Measurements from ENCODE around the gene MEX3D.
A peak's percentile ranks its signal among the peaks of the same experiment; 100 is the strongest.

Gene MEX3D

DNA sequence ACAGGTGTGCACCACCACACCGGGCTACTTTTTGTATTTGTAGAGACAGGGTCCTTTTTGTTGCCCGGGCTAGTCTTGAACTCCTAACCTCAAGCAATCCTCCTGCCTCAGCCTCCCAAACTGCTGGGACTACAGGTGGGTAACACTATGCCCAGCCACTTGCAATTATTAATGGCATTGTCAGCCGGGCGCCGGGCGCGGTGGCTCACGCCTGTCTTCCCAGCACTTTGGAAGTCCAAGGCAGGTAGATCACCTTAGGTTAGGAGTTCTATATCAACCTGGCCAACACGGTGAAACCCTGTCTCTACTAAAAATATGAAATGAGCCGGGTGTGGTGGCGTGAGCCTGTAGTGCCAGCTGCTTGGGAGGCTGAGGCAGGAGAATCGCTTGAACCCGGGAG lies 2.7 kb upstream of the MEX3D start:
- Histone ChIP-seq H3K9me3 (ENCODE audit: control insufficient read depth, insufficient read depth, low read depth, low read length) (no peaks in the 10 kb centered on the region), H3K27ac (ENCODE audit: extremely low read depth, low read depth, low read length) (no peak overlapping the region), H3K36me3 (ENCODE audit: control insufficient read depth in 2 of 2, insufficient read depth in 1 of 2, low read length in 2 of 2) (peaks cover 0 to under 1% of the 10 kb centered on the region in 2 experiments; a peak in 1 of 3 replicates), H3K4me1 (ENCODE audit: control insufficient read depth, insufficient read depth, low read length) (no peaks in the 10 kb centered on the region), H3K4me3 (ENCODE audit: low read depth, low read length) (no peak overlapping the region)
- POLR2A ChIA-PET: interaction anchor here (0.6 kb wide), 1 partner anchor 30 kb away, joined by 6 read pairs; no protein-coding TSS in a partner anchor
- no peak for TF ChIP-seq ZNF223 (tag by site-specific recombination; IDR thresholded peaks at IDR 0.05)
- TF ChIP-seq ZNF121 (tag by site-specific recombination; IDR thresholded peaks at IDR 0.05): 0 out of 2 replicates have a peak, but pooled peaks have one; percentile 17
- CTCF ChIA-PET: no interaction called here

DNA sequence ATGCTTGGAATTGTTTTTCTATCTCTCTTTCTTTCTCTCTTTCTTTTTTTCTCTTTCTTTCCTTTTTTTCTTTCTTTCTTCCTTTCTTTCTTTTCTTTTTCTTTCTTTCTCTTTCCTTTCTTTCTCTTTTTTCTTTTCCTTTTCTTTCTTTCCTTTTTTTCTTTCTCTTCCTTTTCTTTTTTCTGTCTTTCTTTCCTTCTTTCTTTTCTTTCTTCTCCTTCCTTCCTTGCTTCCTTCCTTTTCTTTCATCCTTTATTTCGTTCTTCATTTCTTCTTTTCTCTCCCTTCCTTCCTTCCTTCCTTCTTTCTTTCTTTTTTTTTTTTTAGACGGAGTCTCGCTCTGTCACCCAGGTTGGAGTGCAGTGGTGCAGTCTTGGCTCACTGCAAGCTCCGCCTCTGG lies 1.9 kb upstream of the MEX3D start:
- TF ChIP-seq, protein P1, sequence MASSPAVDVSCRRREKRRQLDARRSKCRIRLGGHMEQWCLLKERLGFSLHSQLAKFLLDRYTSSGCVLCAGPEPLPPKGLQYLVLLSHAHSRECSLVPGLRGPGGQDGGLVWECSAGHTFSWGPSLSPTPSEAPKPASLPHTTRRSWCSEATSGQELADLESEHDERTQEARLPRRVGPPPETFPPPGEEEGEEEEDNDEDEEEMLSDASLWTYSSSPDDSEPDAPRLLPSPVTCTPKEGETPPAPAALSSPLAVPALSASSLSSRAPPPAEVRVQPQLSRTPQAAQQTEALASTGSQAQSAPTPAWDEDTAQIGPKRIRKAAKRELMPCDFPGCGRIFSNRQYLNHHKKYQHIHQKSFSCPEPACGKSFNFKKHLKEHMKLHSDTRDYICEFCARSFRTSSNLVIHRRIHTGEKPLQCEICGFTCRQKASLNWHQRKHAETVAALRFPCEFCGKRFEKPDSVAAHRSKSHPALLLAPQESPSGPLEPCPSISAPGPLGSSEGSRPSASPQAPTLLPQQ (tag by site-specific recombination; IDR thresholded peaks at IDR 0.05): no peak
- TF ChIP-seq ZNF366 (tag by site-specific recombination; conservative IDR thresholded peaks at IDR 0.05) (peak; percentile 99), ZNF335 (tag by site-specific recombination; conservative IDR thresholded peaks at IDR 0.05) (peak; percentile 35; the same call in 1 of the 2 replicates), SCRT1 (tag by site-specific recombination; IDR thresholded peaks at IDR 0.05; ENCODE audit: borderline replicate concordance) (0 out of 2 replicates have a peak, but pooled peaks have one; percentile 39), PRDM1 (tag by site-specific recombination; IDR thresholded peaks at IDR 0.05) (peak; percentile 99), ZNF2 (tag by site-specific recombination; IDR thresholded peaks at IDR 0.05) (0 out of 2 replicates have a peak, but pooled peaks have one; percentile 69), MZF1 (tag by site-specific recombination; IDR thresholded peaks at IDR 0.05; ENCODE audit: borderline replicate concordance) (no peak)
- TF ChIP-seq, protein P2, sequence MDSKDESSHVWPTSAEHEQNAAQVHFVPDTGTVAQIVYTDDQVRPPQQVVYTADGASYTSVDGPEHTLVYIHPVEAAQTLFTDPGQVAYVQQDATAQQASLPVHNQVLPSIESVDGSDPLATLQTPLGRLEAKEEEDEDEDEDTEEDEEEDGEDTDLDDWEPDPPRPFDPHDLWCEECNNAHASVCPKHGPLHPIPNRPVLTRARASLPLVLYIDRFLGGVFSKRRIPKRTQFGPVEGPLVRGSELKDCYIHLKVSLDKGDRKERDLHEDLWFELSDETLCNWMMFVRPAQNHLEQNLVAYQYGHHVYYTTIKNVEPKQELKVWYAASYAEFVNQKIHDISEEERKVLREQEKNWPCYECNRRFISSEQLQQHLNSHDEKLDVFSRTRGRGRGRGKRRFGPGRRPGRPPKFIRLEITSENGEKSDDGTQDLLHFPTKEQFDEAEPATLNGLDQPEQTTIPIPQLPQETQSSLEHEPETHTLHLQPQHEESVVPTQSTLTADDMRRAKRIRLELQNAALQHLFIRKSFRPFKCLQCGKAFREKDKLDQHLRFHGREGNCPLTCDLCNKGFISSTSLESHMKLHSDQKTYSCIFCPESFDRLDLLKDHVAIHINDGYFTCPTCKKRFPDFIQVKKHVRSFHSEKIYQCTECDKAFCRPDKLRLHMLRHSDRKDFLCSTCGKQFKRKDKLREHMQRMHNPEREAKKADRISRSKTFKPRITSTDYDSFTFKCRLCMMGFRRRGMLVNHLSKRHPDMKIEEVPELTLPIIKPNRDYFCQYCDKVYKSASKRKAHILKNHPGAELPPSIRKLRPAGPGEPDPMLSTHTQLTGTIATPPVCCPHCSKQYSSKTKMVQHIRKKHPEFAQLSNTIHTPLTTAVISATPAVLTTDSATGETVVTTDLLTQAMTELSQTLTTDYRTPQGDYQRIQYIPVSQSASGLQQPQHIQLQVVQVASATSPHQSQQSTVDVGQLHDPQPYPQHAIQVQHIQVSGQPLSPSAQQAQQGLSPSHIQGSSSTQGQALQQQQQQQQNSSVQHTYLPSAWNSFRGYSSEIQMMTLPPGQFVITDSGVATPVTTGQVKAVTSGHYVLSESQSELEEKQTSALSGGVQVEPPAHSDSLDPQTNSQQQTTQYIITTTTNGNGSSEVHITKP (tag by site-specific recombination; IDR thresholded peaks at IDR 0.05): peak; percentile 85
- Histone ChIP-seq H3K4me3 (ENCODE audit: low read depth, low read length) (no peak overlapping the region), H3K36me3 (ENCODE audit: control insufficient read depth in 2 of 2, insufficient read depth in 1 of 2, low read length in 2 of 2) (peaks cover 0 to 4% of the 10 kb centered on the region in 2 experiments; a peak in 2 of 3 replicates), H3K4me1 (ENCODE audit: control insufficient read depth, insufficient read depth, low read length) (no peaks in the 10 kb centered on the region), H3K27ac (ENCODE audit: extremely low read depth, low read depth, low read length) (no peak overlapping the region), H3K9me3 (ENCODE audit: control insufficient read depth, insufficient read depth, low read depth, low read length) (no peaks in the 10 kb centered on the region)
- ChIA-PET CTCF (interaction anchor here (0.6 kb wide), 1 partner anchor 256 kb away, joined by 4 read pairs; no protein-coding TSS in a partner anchor), POLR2A (interaction anchor here (0.6 to 0.7 kb wide), 2 partner anchors 23 to 301 kb away, joined by 3 read pairs; no protein-coding TSS in a partner anchor)

DNA sequence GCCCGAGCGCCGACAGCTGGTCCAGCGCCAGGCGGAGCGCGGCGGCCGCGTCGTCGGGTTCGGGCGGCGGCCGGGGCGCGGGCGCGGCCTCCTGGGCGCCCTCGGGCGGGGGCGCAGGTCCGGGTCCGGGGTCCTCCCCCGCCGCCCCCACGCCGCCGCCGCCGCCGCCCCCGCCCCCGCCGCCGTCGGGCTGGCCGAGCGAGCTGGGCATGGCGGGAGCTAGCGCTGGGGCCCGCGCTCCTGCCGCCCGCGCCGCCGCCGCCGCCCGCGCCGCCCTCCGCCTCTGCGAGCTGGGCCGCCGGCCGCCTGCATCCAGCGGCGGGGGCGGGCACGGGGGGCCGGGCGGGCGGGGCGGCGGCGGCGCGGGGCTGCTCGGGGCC lies 287 bp downstream of the MEX3D start:
- Histone ChIP-seq H3K4me3 (ENCODE audit: low read depth, low read length) (peak overlapping the region; percentile 56), H3K27ac (ENCODE audit: extremely low read depth, low read depth, low read length) (no peak overlapping the region), H3K4me1 (ENCODE audit: control insufficient read depth, insufficient read depth, low read length) (no peaks in the 10 kb centered on the region), H3K36me3 (ENCODE audit: control insufficient read depth in 2 of 2, insufficient read depth in 1 of 2, low read length in 2 of 2) (peaks cover 0 to 11% of the 10 kb centered on the region in 2 experiments; a peak in 2 of 3 replicates), H3K9me3 (ENCODE audit: control insufficient read depth, insufficient read depth, low read depth, low read length) (no peaks in the 10 kb centered on the region)
- ChIA-PET POLR2A (no interaction called here), CTCF (no interaction called here)
- TF ChIP-seq ZNF335 (tag by site-specific recombination; conservative IDR thresholded peaks at IDR 0.05) (no peak), ZNF830 (tag by site-specific recombination; IDR thresholded peaks at IDR 0.05; ENCODE audit: low read depth) (no peak), ZNF174 (tag by site-specific recombination; IDR thresholded peaks at IDR 0.05) (no peak), ZNF837 (tag by site-specific recombination; IDR thresholded peaks at IDR 0.05) (no peak), ZNF155 (tag by site-specific recombination; IDR thresholded peaks at IDR 0.05) (no peak), ZNF600 (tag by site-specific recombination; IDR thresholded peaks at IDR 0.05) (no peak), ZNF157 (tag by site-specific recombination; IDR thresholded peaks at IDR 0.05) (no peak), ZNF354C (tag by site-specific recombination; IDR thresholded peaks at IDR 0.05; ENCODE audit: borderline replicate concordance, low read depth) (no peak), ZNF239 (tag by site-specific recombination; IDR thresholded peaks at IDR 0.05) (no peak), ZNF2 (tag by site-specific recombination; IDR thresholded peaks at IDR 0.05) (no peak), KLF7 (tag by site-specific recombination; IDR thresholded peaks at IDR 0.05; ENCODE audit: borderline replicate concordance) (no peak), ZBTB8A (tag by site-specific recombination; IDR thresholded peaks at IDR 0.05) (no peak)
- TF ChIP-seq, protein P3, sequence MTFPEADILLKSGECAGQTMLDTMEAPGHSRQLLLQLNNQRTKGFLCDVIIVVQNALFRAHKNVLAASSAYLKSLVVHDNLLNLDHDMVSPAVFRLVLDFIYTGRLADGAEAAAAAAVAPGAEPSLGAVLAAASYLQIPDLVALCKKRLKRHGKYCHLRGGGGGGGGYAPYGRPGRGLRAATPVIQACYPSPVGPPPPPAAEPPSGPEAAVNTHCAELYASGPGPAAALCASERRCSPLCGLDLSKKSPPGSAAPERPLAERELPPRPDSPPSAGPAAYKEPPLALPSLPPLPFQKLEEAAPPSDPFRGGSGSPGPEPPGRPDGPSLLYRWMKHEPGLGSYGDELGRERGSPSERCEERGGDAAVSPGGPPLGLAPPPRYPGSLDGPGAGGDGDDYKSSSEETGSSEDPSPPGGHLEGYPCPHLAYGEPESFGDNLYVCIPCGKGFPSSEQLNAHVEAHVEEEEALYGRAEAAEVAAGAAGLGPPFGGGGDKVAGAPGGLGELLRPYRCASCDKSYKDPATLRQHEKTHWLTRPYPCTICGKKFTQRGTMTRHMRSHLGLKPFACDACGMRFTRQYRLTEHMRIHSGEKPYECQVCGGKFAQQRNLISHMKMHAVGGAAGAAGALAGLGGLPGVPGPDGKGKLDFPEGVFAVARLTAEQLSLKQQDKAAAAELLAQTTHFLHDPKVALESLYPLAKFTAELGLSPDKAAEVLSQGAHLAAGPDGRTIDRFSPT (tag by site-specific recombination; IDR thresholded peaks at IDR 0.05): no peak
- TF ChIP-seq, protein P4, sequence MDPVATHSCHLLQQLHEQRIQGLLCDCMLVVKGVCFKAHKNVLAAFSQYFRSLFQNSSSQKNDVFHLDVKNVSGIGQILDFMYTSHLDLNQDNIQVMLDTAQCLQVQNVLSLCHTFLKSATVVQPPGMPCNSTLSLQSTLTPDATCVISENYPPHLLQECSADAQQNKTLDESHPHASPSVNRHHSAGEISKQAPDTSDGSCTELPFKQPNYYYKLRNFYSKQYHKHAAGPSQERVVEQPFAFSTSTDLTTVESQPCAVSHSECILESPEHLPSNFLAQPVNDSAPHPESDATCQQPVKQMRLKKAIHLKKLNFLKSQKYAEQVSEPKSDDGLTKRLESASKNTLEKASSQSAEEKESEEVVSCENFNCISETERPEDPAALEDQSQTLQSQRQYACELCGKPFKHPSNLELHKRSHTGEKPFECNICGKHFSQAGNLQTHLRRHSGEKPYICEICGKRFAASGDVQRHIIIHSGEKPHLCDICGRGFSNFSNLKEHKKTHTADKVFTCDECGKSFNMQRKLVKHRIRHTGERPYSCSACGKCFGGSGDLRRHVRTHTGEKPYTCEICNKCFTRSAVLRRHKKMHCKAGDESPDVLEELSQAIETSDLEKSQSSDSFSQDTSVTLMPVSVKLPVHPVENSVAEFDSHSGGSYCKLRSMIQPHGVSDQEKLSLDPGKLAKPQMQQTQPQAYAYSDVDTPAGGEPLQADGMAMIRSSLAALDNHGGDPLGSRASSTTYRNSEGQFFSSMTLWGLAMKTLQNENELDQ (tag by site-specific recombination; IDR thresholded peaks at IDR 0.05; ENCODE audit: low read depth): no peak
